Muscle layer of colon (tissue), 2 donors: ENCODE measurements around the gene ACTRT2.

Experiments
- H3K27ac ChIP-seq: one replicate; pipeline ENCODE4 v1.7.0; 2013; ENCODE audit warnings: low read depth, mild to moderate bottlenecking, low read length, moderate library complexity
- H3K27me3 ChIP-seq, 2 donors: one replicate each; pipeline ENCODE4 v1.7.0; 2013; ENCODE audit warnings: low read length in 2 of 2, mild to moderate bottlenecking in 2 of 2; ENCODE audit not compliant: insufficient read depth in 2 of 2, control insufficient read depth in 1 of 2
- H3K36me3 ChIP-seq: one replicate; pipeline ENCODE4 v1.7.0; 2013; ENCODE audit warnings: mild to moderate bottlenecking, low read length; ENCODE audit not compliant: insufficient read depth
- H3K4me1 ChIP-seq: one replicate; pipeline ENCODE4 v1.7.0; 2013; ENCODE audit warnings: mild to moderate bottlenecking, low read length; ENCODE audit not compliant: insufficient read depth
- H3K4me3 ChIP-seq, 2 donors: one replicate each; pipeline ENCODE4 v1.7.0; 2013; ENCODE audit warnings: low read length in 2 of 2, low read depth in 1 of 2, mild to moderate bottlenecking in 1 of 2, moderate library complexity in 1 of 2
- H3K9ac ChIP-seq: one replicate; pipeline ENCODE4 v1.7.0; 2013; ENCODE audit warnings: low read length
- H3K9me3 ChIP-seq: one replicate; pipeline ENCODE4 v1.7.0; 2013; ENCODE audit warnings: mild to moderate bottlenecking, low read length
- donor health status: abdominal sarcoma.
- donor health status: Adenocarcinoma of cecum.

The ACTRT2 gene

DNA sequence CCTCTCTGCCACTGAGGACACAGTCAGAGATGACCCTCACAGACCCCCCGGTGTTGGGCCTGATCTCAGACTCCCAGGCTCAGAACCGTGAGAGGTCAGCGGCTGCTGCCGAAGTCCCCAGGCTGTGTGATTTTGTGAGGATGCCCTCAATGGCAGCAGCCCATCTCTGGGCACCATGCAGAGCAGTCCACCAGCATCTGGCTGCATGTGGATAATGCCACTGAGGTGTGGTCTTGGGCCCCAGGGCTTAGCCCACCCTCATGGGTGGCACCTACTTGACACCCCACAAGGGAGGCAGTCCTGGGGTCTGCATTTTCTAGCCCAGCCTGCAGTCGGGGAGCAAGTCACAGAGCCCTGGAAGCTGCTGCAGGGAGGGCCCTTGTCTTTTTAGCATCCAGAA, 5.5 kb upstream of the ACTRT2 start:
- no peak overlapping the region for H3K9ac ChIP-seq
- peaks cover 5% of the 10 kb centered on the region for H3K4me1 ChIP-seq
- no peaks in the 10 kb centered on the region for H3K36me3 ChIP-seq
- H3K9me3 ChIP-seq: no peaks in the 10 kb centered on the region
- no peak overlapping the region for H3K27ac ChIP-seq
- no peak overlapping the region for H3K4me3 ChIP-seq
- peaks cover 36 to 71% of the 10 kb centered on the region in 2 donors for H3K27me3 ChIP-seq

DNA sequence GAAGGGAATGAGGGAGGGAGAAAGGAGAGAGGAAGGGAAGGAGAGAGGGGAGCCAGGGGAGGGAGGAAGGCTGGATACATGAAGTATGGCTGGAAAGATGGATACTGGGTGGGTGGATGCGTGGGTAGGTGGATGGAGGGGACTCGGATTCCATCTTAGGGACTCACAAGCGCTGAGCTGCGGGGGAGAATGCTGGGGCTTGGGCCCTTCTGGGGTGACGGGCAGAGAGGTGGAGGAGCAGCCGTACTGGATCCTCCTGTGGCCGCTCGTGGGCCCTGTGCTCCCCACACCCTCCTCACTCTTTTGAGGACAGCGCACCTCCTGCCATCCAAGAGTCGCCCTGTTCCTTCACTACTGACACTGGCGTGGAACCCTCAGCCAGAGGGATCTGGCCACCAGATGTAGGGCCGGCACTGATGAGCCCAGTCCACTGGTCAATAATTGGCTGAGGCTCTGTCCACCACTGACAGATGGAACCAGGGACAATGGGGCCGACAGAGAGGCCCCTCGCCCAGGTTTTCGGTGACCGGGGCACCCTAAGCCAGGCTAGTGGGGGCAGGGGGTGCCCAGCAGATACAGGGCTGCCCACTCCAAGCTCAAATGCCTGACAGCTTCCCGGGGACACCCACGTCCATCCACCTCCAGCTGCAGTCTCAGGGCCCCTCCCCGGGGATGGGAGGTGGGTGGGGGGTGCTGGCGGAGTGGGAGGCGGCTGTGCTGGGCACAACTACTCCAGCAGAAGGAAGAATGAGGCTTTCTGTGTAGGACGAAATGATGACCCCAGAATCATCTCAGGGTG, 4.4 kb upstream of the ACTRT2 start:
- Histone ChIP-seq H3K27ac (no peak overlapping the region), H3K27me3 (peaks cover 25 to 72% of the 10 kb centered on the region in 2 donors), H3K4me1 (peaks cover 4% of the 10 kb centered on the region)

DNA sequence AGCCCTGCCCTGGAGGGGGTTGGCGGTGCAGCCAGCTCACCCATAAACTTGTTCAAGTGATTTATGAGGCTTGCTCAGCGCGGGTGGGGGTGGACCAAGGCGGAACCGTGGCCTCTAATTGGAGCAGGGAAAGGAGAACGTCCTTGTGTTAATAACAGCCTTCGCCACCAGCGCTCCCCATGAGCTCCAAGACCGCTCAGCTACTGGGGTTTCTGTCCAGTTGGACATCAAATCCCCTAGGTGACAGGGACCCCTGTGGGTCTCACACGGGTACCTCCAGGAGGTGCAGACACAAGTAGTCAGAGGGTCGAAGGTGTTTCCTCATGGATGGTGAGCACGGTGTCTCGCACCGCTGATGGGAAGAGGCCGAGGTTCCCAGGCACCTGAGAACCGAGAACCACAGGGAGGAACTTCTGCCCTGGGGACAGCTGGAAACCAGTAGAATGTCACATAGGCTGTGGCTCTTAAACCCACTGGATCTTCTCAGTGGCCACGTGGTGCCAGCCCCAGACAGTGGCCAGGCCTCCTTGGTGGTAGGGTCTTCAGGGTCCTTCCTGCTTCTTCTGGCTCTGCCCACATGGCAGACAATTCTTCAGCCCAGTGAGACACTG, 3.7 kb upstream of the ACTRT2 start:
- no peak overlapping the region for H3K4me3 ChIP-seq
- H3K9me3 ChIP-seq: no peaks in the 10 kb centered on the region
- H3K27ac ChIP-seq: no peak overlapping the region
- peaks cover 25 to 67% of the 10 kb centered on the region in 2 donors for H3K27me3 ChIP-seq
- H3K9ac ChIP-seq: no peak overlapping the region
- H3K36me3 ChIP-seq: no peaks in the 10 kb centered on the region
- H3K4me1 ChIP-seq: no peaks in the 10 kb centered on the region

More for the DNA sequence above, 4.4 kb upstream of the ACTRT2 start:
- Histone ChIP-seq H3K9me3 (no peaks in the 10 kb centered on the region), H3K9ac (no peak overlapping the region), H3K4me3 (no peak overlapping the region), H3K36me3 (no peaks in the 10 kb centered on the region)

DNA sequence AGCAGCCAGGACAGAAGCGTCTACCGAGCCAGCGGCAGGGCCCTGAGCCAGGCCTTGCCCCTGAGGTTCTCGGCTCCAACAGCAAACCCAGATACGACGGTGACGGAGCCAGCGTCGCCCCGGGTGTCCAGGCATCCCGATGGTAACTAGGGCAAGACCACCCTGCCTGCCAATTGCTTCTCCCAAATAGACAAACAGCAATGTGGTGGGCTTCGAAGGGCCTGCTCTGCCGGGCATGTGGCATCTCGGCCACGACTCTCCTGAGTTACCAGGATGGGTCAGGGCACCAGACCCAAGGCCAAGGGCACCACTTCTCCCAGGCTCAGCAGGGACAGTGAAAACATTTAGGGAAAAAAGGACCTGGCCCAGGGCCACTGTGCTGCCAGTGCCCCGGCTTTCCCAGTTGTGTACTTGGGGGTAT, 3.2 kb upstream of the ACTRT2 start:
- Histone ChIP-seq H3K9ac (no peak overlapping the region), H3K27ac (no peak overlapping the region), H3K36me3 (no peaks in the 10 kb centered on the region), H3K4me3 (no peak overlapping the region), H3K4me1 (no peaks in the 10 kb centered on the region), H3K27me3 (peaks cover 20 to 62% of the 10 kb centered on the region in 2 donors), H3K9me3 (no peaks in the 10 kb centered on the region)

DNA sequence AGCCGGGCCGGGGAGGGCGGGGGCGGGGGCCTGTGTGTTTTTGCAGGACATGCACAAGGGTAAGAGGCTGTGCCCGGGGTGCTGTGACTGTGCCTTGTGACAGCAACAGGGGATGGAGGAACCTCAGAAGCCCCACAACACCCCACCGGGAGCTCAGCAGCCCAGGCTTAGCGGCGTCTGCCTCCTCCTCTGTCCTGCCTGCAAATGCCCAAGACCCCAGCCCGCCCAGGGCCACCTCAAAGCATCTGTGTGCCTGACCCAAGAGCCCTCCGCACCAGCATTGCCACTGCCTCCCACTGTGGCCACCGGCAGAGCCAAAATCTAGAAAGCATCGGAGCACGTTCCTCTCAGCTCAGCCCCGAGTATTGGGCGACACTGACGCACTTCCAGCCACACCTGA, 2.7 kb upstream of the ACTRT2 start:
- peaks cover 15 to 57% of the 10 kb centered on the region in 2 donors for H3K27me3 ChIP-seq

DNA sequence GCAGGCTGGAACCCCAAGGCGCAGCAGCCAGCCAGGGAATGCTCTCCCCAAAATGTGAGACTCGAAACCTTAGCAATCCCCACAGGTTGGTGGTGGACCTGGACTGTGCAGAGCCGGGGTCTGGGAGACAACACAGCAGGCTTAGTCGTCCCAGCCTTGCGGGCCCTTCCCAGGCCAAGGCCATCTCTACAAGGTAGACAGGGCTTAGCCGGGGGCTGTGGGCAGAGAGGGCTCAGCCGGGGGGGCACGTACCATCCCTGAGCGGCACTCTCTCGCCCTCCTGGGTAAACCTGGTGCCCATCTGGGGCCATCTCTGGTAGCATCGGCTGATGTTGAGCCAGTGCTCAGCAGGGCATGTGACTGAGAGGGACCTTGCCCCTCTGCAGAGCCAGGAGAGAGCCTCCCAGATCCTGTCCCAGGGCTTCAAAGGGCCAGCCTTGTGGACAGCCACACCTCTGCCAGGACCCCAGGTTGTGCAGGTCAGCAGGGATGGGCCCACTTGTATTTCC, 2.2 kb upstream of the ACTRT2 start:
- Histone ChIP-seq H3K9ac (no peak overlapping the region), H3K36me3 (no peaks in the 10 kb centered on the region), H3K4me1 (no peaks in the 10 kb centered on the region), H3K27me3 (peaks cover 10 to 52% of the 10 kb centered on the region in 2 donors), H3K9me3 (no peaks in the 10 kb centered on the region), H3K4me3 (no peak overlapping the region), H3K27ac (no peak overlapping the region)

More for the DNA sequence above, 2.7 kb upstream of the ACTRT2 start:
- H3K27ac ChIP-seq: no peak overlapping the region
- H3K4me3 ChIP-seq: no peak overlapping the region
- no peak overlapping the region for H3K9ac ChIP-seq
- no peaks in the 10 kb centered on the region for H3K9me3 ChIP-seq
- H3K36me3 ChIP-seq: no peaks in the 10 kb centered on the region
- no peaks in the 10 kb centered on the region for H3K4me1 ChIP-seq

DNA sequence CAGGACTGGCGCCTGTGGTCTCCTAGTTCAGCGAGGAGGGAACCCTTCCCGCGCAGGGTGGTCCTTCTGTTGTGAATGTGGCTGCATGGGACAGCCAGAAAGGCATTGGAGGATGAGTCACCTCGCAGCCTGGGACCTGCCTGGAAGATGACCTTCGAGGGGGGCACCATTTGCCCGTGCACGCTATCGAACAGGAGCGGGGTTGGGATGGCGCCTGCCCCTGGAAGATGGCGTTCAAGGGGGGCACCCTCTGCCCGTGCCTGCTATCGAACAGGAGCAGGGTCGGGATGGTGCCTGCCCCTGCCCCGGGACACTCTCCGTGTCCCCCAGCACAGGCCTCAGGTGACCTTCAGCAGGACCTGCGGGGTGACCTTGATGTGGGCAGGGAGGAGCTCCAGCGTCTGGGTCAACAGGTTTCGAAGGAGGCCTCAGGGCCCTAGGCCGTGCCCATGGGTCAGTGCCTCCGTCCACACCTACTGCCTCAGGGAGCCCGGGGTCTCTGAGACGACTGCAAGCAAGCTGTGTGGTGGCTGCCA, 1.7 kb upstream of the ACTRT2 start:
- peaks cover 5 to 47% of the 10 kb centered on the region in 2 donors for H3K27me3 ChIP-seq
- no peak overlapping the region for H3K9ac ChIP-seq
- H3K9me3 ChIP-seq: no peaks in the 10 kb centered on the region
- no peaks in the 10 kb centered on the region for H3K4me1 ChIP-seq
- H3K36me3 ChIP-seq: no peaks in the 10 kb centered on the region
- no peak overlapping the region for H3K4me3 ChIP-seq
- no peak overlapping the region for H3K27ac ChIP-seq

DNA sequence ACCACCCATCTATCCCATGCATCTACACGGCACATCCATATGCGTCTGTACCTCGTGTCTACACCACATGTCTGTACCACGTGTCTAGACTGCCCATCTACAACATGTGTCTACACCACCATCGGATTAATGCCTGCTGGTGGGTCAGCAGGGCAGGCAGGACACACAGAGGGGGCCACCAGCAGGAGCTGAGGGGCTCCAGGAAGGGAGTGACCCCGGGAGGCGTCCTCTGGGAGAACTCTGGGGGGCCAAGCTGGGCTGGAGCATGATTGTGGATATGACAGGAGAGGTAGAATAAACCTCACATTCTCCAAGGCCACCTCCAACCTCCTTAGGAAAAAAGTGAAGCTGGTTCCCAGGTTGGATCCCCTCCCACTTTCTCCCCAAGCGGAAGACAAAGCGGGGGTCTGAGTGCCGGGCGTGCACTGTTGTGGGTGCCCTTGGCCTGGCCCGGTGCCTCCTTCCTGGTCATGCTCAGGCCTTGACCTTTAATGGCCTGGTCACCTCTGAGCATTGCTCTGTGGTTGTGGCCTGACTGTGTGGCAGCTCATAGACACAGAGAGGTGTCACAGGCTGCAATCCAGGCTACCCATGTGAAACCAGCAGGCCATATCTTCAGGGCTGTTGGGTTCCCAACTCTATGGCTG, 881 bp upstream of the ACTRT2 start:
- H3K4me3 ChIP-seq: no peak overlapping the region
- no peaks in the 10 kb centered on the region for H3K4me1 ChIP-seq
- no peaks in the 10 kb centered on the region for H3K9me3 ChIP-seq
- no peak overlapping the region for H3K9ac ChIP-seq
- H3K36me3 ChIP-seq: no peaks in the 10 kb centered on the region
- H3K27ac ChIP-seq: no peak overlapping the region
- H3K27me3 ChIP-seq: peaks cover 5 to 39% of the 10 kb centered on the region in 2 donors

DNA sequence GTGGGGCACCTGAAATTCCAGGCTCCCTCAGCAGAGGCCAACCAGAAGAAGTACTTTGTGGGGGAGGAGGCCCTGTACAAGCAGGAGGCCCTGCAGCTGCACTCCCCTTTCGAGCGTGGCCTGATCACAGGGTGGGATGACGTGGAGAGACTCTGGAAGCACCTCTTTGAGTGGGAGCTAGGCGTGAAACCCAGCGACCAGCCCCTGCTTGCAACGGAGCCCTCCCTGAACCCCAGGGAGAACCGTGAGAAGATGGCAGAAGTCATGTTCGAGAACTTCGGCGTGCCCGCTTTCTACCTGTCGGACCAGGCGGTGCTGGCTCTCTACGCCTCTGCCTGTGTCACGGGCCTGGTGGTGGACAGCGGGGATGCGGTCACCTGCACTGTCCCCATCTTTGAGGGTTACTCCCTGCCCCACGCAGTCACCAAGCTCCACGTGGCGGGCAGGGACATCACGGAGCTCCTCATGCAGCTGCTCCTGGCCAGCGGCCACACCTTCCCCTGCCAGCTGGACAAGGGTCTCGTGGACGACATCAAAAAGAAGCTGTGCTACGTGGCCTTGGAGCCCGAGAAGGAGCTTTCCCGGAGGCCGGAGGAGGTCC, 634 bp downstream of the ACTRT2 start:
- Histone ChIP-seq H3K4me1 (no peaks in the 10 kb centered on the region), H3K36me3 (no peaks in the 10 kb centered on the region), H3K9ac (no peak overlapping the region), H3K9me3 (no peaks in the 10 kb centered on the region), H3K27me3 (peaks cover 0 to 30% of the 10 kb centered on the region in 2 donors), H3K27ac (no peak overlapping the region), H3K4me3 (no peak overlapping the region)

DNA sequence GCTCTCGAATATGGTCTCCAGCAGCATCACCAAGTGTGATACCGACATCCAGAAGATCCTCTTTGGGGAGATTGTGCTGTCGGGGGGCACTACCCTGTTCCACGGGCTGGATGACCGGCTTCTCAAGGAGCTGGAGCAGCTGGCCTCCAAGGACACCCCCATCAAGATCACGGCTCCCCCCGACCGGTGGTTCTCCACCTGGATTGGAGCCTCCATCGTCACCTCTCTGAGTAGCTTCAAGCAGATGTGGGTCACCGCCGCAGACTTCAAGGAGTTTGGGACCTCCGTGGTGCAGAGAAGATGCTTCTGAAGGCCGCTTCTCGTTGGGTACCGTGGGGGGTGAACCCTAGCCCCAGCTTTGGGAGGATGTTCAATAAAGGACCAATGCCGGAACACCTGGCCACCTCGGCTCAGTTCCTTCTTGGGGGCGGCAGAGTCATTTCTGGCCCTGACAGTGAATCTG, 1.3 kb downstream of the ACTRT2 start:
- Histone ChIP-seq H3K36me3 (no peaks in the 10 kb centered on the region), H3K9me3 (no peaks in the 10 kb centered on the region), H3K9ac (no peak overlapping the region), H3K27ac (no peak overlapping the region), H3K4me3 (no peak overlapping the region), H3K27me3 (peaks cover 0 to 27% of the 10 kb centered on the region in 2 donors), H3K4me1 (no peaks in the 10 kb centered on the region)

DNA sequence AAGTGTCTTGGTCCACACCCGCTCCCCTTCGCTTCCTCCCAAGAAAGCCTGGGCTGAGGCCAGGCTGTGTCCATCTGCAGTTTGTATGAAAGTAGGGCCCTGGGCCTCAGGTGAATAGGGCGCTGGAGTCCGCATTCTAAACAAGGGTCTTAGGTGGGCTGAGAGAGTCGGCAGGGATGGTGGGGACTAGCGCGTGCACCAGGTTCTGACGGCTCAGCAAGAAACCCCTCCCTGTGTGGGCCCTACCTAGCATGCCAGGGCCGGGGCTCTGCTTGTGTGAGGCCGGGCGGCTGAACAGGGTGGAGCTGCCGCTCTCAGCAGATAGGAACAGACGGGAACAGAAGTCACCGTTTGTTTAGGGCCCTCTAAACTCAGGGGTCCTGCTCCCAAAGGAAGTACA, 1.7 kb downstream of the ACTRT2 start:
- Histone ChIP-seq H3K4me3 (no peak overlapping the region), H3K27me3 (peaks cover 0 to 27% of the 10 kb centered on the region in 2 donors), H3K27ac (no peak overlapping the region)

More for the DNA sequence above, 1.7 kb downstream of the ACTRT2 start:
- Histone ChIP-seq H3K9me3 (no peaks in the 10 kb centered on the region), H3K4me1 (no peaks in the 10 kb centered on the region), H3K9ac (no peak overlapping the region), H3K36me3 (no peaks in the 10 kb centered on the region)
